ENCODE results near the gene SLC39A12.

SLC39A12 gene

DNA sequence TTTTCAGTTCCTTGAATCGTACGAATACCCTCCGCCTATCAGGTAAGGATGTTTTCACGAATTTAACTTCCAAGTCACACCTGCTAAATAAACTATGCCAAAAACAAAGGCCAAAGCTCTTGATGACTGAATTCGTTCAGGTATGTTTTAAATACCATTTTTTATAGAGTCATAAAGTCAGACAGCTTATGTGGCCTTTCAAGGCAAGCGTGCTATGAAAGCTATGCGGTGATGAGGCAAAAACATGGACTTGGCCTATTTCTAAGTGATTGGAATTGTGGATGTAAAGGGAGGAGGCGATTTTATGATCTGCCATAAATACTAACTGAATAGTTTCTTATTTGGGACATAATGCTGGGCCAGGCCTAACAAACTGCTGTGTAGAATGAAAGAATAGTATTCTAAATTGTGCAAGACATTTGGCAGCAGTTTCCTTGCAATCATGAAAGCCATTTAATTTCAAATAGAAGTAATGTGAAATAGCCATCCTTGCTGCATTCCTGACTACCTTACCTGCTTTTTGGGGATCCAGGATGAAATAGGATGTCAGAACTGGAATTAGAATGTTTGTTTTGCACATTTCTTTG, 14.0 kb downstream of the SLC39A12 start:
- no peak for DNase-seq

DNA sequence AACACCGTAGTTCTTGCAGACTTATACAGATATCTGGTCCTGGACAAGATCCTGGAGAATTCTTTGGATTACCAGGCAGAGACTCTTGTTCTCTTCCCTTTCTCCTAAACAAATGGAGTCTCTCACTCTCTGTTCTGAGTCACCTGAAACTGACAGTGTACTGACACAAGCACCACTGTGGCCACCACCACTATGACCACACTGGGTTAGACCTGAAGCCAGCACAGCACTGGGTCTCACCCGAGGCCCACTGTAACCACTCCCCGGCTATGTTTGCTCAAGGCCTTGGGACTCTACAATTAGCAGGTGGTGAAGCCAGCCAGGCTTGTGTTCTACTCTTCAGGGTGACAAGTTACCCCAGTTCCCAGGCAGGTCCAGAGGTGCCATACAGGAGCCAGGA, 22.8 kb downstream of the SLC39A12 start:
- no peak for DNase-seq

DNA sequence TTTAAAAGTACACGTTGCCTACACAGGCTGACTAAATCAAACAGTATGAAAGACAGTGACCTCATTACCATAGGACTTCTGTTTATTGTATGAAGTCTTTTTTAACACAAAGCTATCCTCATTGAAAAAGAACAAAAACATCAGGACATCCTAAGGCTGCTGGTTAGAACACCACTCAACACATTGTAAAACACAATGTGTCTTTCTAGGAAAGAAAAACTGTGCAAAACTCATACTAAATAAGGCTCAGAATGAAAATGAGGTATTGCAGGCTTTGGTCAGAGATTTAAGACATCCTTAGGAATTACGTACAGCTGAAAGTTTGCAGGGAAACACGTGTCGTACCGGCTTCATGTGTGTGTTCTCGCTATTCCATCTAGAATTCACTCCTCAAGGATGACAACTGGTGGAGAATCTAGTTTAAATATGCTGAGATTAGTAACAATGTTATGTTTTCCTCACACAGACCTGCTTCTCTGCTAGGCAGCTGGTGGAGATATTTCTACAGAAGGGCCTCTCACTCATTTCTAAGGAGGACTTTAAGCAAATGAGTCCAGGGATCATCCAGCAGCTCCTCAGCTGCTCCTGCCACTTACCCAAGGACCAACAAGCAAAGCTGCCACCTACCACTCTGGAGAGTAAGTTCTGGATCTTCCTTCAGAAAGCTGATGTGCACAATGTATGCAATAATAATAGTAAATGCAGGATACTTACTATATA, 29.3 kb downstream of the SLC39A12 start:
- no peak for DNase-seq

DNA sequence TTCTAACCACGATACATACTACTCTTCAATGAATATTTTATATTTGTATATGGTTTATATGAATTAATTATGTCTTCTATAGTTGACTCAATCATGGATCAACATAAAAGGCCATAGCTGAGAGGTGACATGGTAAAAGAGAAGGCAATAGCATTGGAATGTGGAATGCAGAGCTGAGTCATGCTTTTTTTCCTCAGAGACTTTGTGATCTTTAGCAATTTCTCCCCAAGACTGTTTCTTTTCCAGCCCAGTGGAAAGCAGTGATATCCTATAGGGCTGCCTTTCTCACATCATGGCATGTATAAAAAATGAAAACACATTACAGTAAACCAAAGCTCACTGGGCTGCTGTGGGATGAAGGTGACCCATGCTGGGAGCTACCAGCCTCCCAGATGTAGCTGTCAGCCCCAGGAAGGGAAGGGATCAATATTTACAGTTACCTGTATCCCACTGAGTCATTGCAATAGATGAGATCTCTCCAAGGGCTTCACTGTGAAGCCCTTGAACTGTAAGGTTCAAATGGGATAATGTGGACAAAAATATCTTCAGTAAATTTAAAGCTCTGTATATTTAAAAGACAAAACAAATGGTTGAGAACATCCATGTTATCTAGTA, 30.2 kb downstream of the SLC39A12 start:
- no peak for DNase-seq

DNA sequence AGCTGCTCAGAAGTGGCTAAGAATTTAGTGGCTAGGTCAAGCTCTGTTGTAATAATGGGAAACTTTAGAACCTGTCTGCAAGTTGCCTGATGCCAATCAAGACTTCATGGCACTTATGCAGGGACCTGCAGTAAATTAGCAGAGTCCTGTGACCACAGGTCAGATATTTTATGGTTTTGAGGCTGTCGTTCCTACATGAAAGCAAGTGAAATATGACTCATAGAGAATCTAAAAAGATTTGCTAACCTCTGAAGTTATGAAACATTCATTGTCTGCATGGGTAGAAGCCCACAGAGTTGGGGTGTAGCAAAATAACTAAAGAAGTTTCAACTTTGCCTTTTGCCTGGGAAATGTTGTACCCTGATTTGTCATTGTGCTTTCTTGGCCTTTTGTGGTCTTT, 32.3 kb downstream of the SLC39A12 start:
- no peak for DNase-seq

DNA sequence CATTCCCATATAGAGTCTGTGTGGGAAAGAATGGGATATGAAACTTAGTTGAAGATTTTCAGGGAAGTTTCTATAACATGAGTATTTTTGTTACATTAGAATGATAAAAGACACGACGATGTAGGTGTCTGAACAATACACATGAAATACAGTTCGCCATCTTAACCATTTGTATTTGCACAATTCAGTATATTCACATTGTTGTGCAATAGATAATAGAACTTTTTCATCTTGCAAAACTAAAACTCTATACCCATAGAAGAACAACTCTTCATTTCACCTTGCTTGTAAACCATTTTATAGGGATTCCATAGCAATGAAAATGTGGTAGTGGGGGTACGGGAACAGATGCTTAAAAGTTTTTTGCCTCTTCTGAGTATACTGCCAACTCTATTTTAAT, 32.8 kb downstream of the SLC39A12 start:
- no peak for DNase-seq

DNA sequence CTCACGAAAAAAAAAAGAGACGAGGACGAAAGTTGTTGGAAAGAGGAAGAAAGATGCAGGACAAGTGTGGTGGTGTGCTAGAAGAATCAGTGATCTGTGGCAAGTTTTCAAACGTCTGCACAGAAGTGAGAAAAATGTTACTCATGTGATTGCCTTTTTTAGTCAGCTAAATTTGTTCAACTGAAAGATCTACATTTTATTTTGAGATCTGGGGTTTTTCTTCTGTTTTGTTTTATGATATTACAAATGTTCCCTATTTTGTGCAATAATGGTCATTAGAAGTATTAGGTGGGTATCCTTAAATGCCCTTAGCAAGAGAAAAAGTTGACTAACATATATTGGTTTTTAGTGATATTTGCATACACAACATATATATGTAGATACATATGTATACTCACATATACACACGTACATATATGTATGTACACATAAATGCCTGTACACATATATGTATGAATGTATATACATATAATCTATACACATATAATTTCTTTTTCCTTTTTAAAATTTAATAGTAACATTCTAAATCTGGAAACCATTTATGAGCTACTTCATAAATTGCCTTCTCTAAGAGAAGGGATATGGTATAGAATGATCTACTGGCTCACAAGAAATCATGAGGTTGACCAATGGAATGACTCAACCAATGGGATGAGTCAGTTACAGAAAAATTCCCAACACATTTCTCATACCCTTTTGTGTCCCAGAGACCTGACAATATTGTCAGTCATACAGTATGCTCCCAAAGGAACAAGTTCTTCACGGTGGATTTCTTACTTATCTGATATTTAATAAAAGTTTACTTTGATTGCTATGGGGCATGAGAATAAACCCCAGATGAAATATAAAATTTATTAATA, 38.4 kb downstream of the SLC39A12 start:
- no peak for DNase-seq

DNA sequence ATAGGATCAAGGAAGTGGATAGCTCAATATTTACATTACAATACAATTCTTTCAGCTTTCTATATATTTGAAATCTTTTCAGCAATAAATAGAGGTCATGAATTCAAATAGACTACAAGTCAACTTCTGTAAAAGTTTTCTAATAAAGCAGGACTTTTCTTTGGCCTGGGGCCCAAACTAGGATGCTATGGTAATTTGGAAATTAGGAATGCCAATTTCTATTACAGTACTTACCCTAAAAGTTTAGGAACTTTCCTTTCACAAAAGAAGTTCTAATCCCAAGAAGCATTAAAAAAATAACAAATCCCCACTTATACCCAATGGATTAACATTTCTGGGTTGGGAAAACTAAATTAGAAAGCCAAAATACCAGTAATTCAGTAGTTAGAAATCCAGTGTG, 40.5 kb downstream of the SLC39A12 start:
- DNase-seq: no peak

DNA sequence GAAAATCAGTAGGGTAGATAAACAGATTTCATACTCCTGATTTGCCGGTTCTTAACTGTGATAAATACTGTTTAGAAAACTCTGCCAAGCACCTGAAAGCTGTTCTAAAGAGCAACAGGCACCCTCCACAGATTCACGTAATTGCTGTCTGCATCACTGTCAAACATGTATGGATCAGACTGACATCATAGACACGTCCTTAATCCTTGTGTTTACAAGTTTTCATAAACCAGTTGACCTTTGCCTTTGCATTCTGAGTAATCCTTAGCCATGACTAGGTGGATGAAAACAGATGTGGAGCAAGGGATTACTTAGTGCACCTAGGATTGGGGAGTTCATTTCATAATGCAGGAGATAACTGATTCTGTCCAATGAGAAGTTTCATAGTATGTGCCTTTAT, 41.6 kb downstream of the SLC39A12 start:
- DNase-seq: no peak

DNA sequence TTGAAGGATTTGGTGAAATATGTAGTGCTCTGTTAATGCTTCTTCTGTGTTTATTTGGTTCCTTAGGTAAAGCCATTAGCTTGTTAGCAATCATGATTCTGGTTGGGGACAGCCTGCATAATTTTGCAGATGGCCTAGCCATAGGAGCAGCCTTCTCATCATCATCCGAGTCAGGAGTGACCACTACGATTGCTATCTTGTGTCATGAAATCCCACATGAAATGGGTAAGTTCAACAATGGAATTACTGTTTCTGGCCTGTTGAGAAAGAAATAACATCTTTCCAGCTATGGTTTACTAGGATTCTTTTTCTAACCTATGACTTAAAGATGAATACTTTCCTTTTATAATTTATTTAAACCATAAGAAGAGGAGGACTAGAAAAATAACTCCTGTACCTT, 48.9 kb downstream of the SLC39A12 start:
- no peak for DNase-seq

DNA sequence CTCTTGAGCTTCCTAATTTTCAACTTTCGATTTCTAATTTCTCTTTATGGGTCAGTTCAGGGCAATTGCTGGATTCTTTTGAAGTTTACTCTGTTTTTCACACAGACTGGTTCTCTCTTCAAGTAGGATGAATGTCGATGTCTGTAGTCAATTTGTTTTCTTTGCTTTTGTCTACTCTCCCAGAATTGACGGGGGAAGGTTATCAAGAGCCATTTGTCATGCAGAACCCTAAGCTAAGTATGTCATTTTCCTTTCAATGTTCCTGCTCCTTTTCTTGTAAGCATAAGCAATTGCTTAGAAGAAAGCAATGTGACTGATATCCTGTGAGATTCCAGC, 53.7 kb downstream of the SLC39A12 start:
- DNase-seq: no peak

DNA sequence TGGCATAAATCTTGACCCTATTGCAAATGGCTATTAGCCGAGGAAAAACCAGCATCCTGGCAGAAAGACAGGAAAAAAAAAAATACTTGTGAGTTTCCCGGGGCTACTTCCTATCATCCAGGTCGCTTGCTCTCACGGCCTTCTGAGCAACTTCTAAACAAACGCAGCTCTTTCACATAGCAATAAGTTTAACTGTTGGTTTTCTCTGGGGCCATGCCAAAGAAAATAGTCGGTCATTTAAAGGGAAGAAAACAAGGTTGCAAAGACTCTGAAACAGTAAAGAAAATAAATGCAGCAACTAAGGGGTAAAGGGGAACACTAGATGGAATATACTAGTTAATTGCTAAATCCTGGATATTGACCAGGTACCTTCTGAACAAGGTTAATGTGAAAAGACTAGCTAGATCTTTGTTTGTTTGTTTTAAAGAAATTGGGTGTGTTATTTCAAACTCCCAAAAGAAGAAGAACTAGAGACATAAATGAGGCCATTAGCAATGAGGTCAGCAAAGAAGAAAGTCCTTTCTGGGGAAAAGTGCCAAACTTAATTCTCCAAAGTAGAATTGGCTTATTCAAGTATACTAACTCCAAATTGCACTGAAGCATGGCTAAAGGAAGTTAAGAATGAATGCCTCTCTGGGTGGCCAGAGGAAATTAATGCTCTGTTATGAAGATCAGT, 54.2 kb downstream of the SLC39A12 start:
- DNase-seq: no peak

DNA sequence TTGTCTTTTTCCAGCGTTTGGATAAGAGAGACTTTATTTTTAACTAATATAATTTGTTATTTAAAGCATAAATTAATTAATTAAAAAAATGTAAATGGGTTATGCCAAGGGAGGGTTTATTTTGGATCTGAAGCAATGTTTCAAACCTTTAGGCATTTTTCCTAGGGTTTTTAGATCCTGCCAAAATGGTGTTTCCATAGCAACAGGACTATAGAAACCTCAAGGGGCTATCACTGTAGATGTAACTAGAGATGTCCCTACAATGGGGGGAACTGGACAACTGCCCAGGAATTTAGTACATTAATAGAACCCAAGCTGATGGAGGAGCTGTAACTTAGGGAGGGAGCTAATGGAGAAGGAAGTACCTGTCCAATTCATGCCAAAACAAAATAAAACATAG, 57.3 kb downstream of the SLC39A12 start:
- DNase-seq: no peak

DNA sequence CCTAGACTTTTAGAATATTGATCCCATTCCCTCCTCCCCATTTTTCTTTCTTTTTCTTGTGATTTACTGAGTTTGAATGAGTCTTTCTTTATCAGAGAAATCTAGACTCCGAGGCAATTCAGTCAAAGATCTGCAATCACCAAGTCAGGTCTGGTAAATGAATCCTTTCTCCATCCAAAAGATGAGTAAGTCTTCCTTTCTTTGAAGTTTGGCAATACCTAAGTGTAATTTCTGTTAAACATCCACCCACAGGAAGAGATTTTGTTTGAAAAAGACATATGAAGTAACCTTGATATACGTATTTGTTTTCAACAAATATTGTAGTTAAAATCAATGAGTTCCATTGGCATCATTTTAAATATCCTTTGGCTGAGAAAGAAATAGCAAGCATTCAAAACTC, 58.3 kb downstream of the SLC39A12 start:
- no peak for DNase-seq

DNA sequence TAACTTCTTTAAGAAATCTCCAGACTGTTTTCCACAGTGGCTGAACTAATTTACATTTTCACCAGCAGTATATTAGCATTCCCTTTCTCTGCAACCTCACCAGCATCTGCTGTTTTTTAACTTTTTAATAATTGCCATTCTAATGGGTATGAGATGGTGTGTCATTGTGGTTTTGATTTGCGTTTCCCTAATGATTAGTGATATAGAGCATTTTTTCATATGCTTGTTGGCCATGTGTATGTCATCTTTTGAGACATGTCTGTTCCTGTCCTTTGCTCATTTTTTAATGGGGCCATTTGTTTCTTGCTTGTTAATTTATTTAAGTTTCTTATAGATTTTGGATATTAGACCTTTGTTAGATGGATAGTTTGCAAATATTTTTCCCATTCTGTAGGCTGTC, 68.8 kb downstream of the SLC39A12 start:
- no peak for DNase-seq

DNA sequence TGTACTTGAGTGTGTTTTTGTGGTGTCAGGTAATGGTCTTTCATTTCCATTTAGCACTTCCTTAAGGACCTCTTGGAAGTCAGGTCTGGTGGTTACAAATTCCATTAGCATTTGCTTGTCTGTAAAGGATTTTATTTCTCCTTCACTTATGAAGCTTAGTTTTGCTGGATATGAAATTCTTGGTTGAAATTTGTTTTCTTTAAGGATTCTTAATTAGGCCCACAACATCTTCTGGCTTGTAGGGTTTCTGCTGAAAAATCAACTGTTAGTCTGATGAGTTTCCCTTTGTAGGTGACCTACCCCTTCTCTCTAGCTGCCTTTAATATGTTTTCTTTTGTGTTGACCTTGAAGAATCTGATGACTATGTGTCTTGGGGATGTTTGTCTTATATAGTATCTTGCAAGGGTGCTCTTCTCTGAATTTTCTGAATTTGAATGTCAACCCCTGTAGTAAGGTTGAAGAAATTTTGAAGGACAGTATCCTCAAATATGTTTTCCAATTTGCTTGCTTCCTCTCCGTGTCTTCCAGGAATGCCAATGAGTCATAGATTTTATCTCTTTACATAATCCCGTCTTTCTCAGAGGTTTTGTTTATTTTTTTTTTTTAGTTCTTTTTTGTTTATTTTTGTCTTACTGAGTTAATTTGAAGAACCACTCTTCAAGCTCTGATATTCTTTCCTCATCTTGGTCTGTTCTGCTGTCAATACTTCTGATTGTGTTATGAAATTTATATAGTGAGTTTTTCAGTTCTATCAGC, 70.2 kb downstream of the SLC39A12 start:
- no peak for DNase-seq

DNA sequence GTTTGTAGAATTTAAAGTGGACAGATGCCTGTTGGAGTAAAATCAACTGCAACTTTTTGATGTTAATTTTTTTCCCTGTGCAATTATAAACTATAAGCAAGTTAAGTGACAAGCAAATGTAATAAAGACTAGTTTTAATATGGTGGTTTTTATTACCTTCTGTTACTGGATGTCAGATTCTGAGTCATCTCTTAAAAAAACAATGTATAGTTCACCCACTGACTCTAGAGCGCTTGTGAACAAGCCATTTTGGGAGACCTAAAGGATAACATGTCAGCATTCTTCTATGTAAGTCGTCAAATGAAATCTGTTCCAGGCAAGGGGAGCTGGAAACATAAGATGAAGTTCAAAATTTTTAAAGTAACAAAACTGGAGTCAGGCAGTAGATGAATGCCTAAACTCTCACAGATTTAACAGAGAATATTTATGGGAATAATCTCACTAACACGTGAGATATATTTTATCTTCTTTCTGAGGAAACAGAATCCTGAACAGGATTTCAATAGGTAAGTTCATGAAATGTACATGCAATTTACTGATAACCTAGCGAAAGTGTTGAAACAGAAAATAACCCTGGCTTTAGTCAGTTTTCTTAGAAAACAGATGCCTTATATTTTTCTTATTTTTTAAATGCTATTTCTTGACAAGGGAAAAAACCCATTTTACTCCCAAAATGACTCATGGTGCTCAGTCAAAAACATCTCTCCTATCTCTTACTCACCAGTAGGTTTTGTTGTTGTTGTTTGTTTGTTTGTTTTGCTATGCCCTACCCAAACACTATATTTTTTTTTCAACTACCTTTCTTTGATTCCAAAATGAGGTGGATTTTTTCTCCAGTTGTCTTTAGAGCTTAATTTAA, 91.7 kb downstream of the SLC39A12 start:
- no peak for DNase-seq

DNA sequence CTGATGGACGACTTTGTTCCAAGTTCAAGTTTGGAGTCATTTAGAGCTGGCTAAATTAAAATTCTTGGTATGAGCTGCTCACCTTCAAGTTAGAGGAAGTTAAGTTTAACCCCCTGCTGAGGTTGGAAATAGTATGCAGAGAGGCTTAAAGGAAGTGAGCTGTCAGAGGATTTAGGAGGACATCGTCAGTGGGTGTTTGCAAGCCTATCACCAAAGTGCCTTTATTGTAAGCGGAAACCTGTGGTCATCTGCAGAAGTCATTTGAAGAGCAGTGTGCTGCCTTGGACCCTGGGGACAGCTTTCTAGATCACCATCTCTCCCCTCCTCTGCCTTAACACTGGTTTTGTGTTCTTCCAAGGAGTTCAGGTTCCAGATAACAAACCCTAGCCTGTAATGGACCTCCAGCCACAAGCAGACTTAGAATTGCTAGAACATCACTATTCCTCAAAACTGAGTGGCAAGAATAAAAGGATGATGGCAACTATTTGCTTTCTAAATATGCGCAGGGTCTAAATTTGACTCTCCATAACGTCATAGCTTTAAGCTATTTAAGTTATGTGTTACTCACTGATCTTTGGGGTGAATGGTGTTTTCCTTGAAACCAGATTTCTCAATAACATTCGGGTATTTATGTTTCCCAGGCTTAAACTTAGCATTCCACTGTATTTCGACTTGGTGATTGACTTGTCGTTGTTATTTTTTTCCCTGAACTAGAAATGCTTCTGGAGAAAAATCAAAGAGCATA, 93.4 kb downstream of the SLC39A12 start:
- no peak for DNase-seq

DNA sequence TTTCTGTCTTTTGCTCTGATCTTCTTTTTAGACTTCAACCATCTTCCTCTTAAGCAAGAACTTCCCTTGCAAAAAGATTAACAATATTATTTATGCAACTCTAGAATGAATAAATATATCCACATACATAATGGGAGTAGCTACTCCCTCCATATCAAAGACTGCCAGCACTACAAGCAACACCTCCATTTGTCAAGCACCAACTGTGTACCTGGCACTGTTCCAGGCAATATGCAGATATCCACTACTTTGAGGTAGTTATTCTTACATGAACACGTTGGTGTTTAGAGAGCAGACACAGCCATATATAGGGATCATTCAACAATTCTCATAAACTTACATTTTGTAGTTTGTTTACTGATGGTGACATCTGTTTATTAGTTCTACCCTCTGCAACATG, 104.9 kb downstream of the SLC39A12 start:
- DNase-seq: no peak

DNA sequence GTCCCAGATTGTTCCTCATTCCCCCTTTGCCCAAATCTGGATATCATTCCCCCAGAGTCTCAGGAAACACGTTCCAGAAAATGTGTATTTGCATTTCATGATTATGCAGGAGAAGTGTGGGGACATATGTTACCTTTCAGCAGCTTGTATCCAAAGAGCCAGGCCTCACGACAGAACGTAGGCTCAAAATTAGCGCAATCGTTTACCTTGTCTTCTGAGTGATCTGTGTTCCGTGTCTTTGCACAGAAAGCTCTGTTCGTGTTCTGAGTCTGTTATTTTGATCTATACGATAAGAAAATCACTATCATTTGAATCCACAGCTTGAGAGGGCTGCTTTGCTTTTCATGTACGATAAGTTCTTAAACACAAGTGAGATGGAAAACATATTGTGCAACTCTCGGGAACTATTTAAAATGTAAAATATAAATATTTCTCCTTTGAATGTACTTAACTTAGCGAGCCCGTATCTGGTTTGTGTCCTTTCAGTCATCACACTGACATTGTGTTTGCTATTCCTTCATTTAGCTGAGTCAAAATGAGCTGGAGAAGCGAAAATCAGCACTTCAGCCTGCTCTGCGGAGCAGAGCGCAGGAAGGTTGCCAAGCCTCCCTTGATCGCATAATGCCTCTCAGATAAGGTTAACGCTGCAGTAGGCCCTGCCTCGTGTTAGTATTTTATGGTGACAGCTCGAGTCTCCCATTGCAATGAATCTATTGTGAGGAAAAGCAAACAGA, 108.3 kb downstream of the SLC39A12 start:
- DNase-seq: no peak
